ENCODE results near the gene SP2.

Gene SP2

DNA sequence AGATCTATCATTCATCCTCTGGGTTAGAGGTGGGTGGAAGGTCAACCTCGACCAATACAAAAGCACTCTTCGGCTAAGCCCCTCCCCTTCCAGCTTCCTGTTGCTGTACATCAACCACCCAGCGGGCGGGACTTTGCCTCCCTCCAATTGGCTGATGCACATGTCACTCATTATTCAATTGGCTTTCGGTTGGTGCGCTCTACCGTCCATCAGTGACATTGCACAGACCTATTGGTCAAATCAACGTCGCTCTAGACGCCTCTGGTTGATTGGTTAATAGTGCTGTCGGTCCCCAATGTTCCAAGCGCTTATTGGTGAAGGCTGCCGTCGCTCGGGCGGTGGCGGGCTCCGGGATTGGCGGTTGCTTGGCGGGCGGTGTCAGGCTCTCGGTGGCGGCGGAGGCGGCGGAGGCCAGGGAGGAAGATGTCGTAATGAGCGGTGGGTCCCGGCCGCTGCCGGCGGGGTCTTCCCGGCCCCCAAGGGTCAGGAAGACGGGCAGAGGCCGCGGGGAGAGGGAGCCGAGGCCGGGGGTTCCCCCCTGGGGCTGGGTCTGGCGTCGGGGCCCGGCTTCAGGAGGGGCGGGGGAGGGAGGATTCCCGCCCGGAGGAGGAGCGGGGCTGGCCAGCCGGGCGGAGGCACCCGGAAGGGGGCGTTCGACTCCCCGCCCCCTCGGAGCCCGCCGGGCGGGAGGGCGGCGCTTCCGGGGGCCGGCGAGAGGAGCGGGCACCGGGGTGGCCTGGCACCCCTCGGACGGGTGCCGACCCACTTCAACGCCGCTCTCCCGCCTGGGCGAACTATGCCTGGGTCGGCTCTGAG, at the start of gene SP2:
Gene SP2, plus strand, starts transcription at position 381 of the 816 bp plus-strand sequence. Its CDS starts 51 bp downstream, at position 432.
- Histone ChIP-seq H3K4me1 (ENCODE audit: control insufficient read depth, insufficient read depth, low read length) (peaks cover 12% of the 10 kb centered on the region), H3K4me3 (ENCODE audit: low read length) (peak within 1 kb of the TSS; percentile 97), H3K27ac (ENCODE audit: low read depth, low read length) (peak within 1 kb of the TSS; percentile 98), H3K9ac (ENCODE audit: low read length) (peak within 1 kb of the TSS; percentile 96), H3K36me3 (ENCODE audit: control insufficient read depth, insufficient read depth, low read length) (no peaks in the 10 kb centered on the region), H3K27me3 (ENCODE audit: control insufficient read depth, insufficient read depth, low read length) (no peaks in the 10 kb centered on the region)

DNA sequence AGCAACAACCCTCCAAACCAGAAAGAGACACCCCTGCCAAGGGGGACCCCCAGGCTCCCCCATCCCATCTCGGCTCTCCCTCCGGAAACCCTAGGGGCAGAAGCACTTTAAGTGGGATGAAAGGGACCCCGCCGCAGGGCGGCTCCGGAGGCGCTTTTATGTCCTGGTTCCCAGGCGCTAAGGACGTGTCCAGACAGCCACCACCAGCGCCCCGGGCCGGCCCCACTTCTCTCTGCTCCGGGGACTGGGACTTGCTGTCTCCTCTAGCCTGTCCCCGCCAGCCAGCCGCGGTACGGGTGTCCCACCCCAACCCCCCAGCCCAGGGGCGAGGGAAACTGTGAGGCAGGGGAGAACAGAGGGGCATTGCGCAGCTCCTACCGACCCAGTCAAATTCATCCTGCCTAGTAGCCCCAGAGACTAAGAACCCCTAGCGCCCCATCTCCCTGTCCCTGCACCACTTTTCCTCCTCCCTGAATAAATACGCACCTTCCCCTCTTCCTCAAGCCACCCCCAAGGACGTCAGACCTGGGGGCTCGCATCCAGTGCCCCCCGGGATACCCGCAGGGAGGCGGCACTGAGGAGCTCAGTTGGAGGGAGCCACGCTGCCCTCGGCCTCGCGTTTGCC, 49.2 kb upstream of the SP2 start:
- no peaks in the 10 kb centered on the region for H3K36me3 ChIP-seq (ENCODE audit: control insufficient read depth, insufficient read depth, low read length)
- H3K27ac ChIP-seq (ENCODE audit: low read depth, low read length): no peak overlapping the region
- H3K9ac ChIP-seq (ENCODE audit: low read length): no peak overlapping the region
- H3K4me1 ChIP-seq (ENCODE audit: control insufficient read depth, insufficient read depth, low read length): no peaks in the 10 kb centered on the region
- H3K27me3 ChIP-seq (ENCODE audit: control insufficient read depth, insufficient read depth, low read length): peaks cover 20% of the 10 kb centered on the region
- no peak overlapping the region for H3K4me3 ChIP-seq (ENCODE audit: low read length)

DNA sequence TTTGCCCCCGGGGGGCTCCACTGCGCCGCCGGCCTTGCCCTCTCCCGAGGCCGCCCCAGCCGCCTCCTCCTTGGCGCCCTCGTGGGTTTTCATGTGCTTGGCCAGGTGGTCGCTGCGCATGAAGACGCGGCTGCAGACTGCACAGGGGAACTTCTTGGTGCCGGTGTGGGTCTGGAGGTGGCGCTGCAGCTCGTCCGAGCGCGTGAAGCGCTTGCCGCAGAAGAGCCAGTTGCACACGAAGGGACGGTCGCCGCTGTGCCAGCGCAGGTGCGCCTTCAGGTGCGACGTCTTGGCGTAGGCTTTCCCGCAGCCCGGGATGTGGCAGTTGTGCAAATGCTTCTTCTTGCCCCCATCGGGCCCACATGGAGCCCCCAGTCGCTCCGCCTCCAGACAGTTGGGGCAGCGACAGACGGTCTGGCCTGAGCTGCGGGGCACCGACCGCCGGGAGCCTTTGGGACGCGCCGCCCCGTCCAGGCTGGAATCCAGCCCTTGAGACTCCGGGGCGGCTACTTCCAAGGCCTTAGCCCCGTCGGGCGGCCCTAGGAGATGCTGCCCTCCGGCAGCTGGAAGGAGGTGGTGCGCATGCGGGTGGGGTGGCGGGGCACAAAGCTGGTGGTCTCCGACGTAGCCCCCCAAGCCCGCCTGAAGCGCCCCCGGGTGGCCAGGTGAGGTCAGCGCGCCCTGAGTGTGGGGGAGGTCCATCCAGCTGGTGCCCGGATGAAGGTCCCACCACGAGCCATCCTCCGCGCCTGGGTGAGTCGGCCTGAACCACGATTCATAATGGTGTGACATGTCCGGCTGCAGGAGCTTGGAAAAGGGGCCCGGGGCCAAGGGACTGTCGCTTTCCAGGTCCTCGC, 48.5 kb upstream of the SP2 start:
- no peak overlapping the region for H3K27ac ChIP-seq (ENCODE audit: low read depth, low read length)
- H3K4me3 ChIP-seq (ENCODE audit: low read length): no peak overlapping the region
- H3K27me3 ChIP-seq (ENCODE audit: control insufficient read depth, insufficient read depth, low read length): peaks cover 27% of the 10 kb centered on the region
- no peaks in the 10 kb centered on the region for H3K4me1 ChIP-seq (ENCODE audit: control insufficient read depth, insufficient read depth, low read length)
- H3K36me3 ChIP-seq (ENCODE audit: control insufficient read depth, insufficient read depth, low read length): no peaks in the 10 kb centered on the region
- H3K9ac ChIP-seq (ENCODE audit: low read length): no peak overlapping the region

DNA sequence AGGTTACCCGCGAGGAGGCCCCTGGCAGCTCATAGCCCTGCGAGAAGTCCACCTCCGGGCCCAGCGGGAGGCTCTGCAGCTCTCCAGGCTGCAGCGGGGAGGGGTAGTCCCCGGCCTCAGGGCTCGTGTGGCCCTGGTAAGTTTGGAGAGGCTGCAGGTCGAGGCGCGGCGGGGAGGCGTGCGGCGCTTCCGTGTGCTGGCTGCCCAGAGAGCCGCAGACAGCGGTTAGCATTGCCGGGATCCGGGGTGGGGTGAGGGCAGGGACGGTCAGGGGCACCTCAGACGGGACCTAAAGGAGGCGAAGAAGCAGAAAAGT, 47.9 kb upstream of the SP2 start:
- no peak overlapping the region for H3K4me3 ChIP-seq (ENCODE audit: low read length)
- no peak overlapping the region for H3K9ac ChIP-seq (ENCODE audit: low read length)
- H3K27me3 ChIP-seq (ENCODE audit: control insufficient read depth, insufficient read depth, low read length): peaks cover 28% of the 10 kb centered on the region
- H3K4me1 ChIP-seq (ENCODE audit: control insufficient read depth, insufficient read depth, low read length): no peaks in the 10 kb centered on the region
- no peak overlapping the region for H3K27ac ChIP-seq (ENCODE audit: low read depth, low read length)
- no peaks in the 10 kb centered on the region for H3K36me3 ChIP-seq (ENCODE audit: control insufficient read depth, insufficient read depth, low read length)

DNA sequence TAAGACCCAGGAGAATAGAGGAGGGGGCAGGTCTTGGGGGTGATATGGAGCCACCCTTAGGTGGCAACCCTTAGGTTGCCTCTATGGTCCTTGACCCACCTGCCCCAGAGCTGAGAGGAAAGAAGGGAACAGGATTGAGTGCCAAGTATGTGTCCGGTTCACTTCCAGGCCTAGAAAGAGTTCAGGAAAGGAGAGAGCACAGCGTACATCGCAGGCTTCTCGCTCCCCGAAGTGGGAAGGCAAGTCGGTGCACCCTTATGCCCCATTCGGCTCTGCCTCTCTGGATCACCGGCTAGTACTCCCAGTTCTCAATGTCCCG, 45.7 kb upstream of the SP2 start:
- Histone ChIP-seq H3K9ac (ENCODE audit: low read length) (no peak overlapping the region), H3K36me3 (ENCODE audit: control insufficient read depth, insufficient read depth, low read length) (no peaks in the 10 kb centered on the region), H3K27me3 (ENCODE audit: control insufficient read depth, insufficient read depth, low read length) (peaks cover 38% of the 10 kb centered on the region), H3K27ac (ENCODE audit: low read depth, low read length) (no peak overlapping the region), H3K4me1 (ENCODE audit: control insufficient read depth, insufficient read depth, low read length) (no peaks in the 10 kb centered on the region), H3K4me3 (ENCODE audit: low read length) (peak overlapping the region; percentile 49)

DNA sequence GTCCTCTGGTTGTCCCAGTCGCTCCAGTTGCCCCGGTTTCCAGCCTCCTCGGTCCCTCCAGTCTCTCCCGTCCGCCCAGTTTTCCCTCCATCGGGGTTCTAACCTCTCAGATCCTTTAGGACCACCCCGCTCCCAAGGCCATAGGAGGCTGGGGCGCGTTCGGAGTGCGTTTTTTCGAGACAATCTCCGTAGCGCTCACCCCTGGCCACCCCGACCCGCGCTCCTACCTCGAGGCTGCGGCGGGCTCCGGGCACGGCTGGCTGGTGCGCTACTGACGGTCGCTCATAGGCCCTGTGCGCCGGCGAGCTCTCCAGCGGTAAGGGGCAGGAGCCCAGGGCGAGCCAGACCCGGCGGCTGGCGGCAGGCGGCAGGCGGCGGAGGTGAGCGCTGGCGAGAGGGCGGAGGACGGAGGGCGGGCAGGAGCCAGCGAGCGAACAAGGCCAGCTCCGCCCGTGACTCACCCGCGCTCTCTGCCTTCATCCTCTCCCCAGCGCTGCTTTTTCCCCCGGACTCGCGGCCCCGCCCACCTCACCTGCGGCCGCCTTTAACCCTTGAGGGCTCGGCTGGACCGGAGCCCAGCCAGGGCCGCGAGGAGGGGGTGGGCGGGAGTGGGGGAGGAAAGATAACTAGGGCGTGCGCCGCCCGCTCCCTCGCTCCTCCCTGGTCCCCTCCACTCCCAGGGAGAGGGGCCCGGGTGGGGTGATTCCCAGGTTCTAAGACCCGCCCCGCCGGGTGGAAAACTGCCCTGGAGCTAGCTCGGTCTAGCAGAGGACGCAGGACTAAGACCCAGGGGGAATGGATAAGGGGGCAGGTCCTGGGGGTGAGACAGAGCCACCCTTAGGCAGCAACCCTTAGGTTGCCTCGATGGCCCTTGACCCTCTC, 45.1 kb upstream of the SP2 start, which contains the start of gene SP6:
Gene SP6, minus strand, starts transcription at position 472 of the 882 bp plus-strand sequence. CDS start 2,734 bp downstream, outside the sequence.
- H3K27ac ChIP-seq (ENCODE audit: low read depth, low read length): no peak within 1 kb of the TSS
- H3K9ac ChIP-seq (ENCODE audit: low read length): no peak within 1 kb of the TSS
- H3K4me3 ChIP-seq (ENCODE audit: low read length): peak within 1 kb of the TSS; percentile 49
- H3K4me1 ChIP-seq (ENCODE audit: control insufficient read depth, insufficient read depth, low read length): no peaks in the 10 kb centered on the region
- peaks cover 41% of the 10 kb centered on the region for H3K27me3 ChIP-seq (ENCODE audit: control insufficient read depth, insufficient read depth, low read length)
- no peaks in the 10 kb centered on the region for H3K36me3 ChIP-seq (ENCODE audit: control insufficient read depth, insufficient read depth, low read length)

DNA sequence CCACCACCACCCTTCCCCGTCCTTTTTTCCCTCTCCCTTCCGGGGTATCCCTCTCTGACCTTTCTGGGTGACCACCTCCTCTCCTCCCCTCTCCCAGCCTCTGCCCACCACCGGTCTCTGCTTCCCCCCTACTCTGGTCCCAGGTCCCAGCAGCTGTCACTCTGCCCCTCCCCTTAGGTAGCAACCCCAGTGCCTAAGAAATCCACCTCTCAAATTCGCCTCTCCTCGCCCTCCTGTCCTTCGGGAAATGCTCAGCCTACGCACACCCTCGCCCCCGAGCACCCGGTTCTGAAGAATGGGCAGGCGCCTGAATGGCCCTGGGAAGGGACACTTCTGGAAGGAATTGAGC, 44.3 kb upstream of the SP2 start:
- no peak overlapping the region for H3K27ac ChIP-seq (ENCODE audit: low read depth, low read length)
- H3K4me3 ChIP-seq (ENCODE audit: low read length): no peak overlapping the region
- H3K36me3 ChIP-seq (ENCODE audit: control insufficient read depth, insufficient read depth, low read length): no peaks in the 10 kb centered on the region
- peaks cover 43% of the 10 kb centered on the region for H3K27me3 ChIP-seq (ENCODE audit: control insufficient read depth, insufficient read depth, low read length)
- H3K9ac ChIP-seq (ENCODE audit: low read length): no peak overlapping the region
- H3K4me1 ChIP-seq (ENCODE audit: control insufficient read depth, insufficient read depth, low read length): no peaks in the 10 kb centered on the region

DNA sequence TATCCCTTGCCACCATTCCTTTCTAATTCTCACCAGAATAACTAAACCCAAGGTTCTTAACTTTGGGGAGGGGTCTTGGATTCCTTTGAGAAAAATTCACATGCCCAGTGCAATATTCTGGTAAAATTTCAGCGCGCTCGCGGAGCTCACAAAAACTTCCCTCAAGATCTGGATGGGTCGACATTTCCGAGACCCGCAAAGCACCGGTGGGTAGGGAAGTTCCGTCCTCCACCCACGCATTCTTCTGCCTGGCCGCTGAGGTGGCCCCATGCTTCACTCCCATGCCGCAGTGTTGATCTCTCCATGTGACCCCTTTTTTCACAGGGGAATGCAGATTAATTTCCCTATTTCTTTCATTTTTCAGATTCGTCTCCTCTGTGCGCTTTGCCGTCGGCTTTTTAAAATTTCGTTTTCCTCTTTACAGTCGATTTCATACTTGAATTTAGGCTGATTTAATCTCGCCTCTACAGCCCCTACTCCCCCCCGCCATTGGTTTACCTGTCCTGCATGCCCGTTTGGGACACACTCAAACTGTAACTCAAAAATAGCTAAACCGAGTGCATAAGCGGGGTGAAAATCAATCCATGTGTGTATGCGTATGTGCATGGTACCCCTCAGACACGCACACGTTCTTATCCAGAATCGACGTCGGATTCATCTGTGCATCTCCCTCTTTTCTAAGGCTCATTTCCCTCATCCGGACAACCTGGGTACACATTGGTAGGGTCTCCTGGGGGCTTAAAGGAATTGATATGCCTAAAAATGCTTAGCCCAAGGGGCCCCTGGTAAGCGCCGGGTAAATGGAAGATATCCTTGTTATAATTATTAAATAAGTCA, 43.7 kb upstream of the SP2 start:
- Histone ChIP-seq H3K36me3 (ENCODE audit: control insufficient read depth, insufficient read depth, low read length) (no peaks in the 10 kb centered on the region), H3K27ac (ENCODE audit: low read depth, low read length) (no peak overlapping the region), H3K9ac (ENCODE audit: low read length) (no peak overlapping the region), H3K4me1 (ENCODE audit: control insufficient read depth, insufficient read depth, low read length) (no peaks in the 10 kb centered on the region), H3K4me3 (ENCODE audit: low read length) (no peak overlapping the region), H3K27me3 (ENCODE audit: control insufficient read depth, insufficient read depth, low read length) (peaks cover 41% of the 10 kb centered on the region)

DNA sequence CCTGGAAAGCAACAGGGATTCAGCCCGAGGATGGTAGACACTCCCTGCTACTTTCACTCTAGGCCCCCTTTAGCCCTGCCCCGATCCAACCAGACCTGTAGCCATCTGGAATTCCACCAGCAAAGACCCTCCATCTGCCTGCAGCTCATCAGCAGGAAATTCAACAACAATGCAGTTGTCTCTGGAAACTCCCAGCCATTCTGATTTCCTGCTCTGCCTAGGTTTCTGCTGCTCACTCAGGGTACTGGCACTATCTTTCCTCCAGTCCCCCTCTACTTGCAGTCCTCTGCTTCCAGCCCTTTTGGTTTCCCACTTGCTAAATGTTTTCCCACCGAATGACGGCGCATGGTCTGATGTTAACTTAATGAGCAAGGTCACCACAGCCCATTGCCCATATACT, 42.4 kb upstream of the SP2 start:
- no peaks in the 10 kb centered on the region for H3K36me3 ChIP-seq (ENCODE audit: control insufficient read depth, insufficient read depth, low read length)
- no peak overlapping the region for H3K4me3 ChIP-seq (ENCODE audit: low read length)
- H3K27ac ChIP-seq (ENCODE audit: low read depth, low read length): no peak overlapping the region
- H3K27me3 ChIP-seq (ENCODE audit: control insufficient read depth, insufficient read depth, low read length): peaks cover 36% of the 10 kb centered on the region
- no peak overlapping the region for H3K9ac ChIP-seq (ENCODE audit: low read length)
- H3K4me1 ChIP-seq (ENCODE audit: control insufficient read depth, insufficient read depth, low read length): no peaks in the 10 kb centered on the region

DNA sequence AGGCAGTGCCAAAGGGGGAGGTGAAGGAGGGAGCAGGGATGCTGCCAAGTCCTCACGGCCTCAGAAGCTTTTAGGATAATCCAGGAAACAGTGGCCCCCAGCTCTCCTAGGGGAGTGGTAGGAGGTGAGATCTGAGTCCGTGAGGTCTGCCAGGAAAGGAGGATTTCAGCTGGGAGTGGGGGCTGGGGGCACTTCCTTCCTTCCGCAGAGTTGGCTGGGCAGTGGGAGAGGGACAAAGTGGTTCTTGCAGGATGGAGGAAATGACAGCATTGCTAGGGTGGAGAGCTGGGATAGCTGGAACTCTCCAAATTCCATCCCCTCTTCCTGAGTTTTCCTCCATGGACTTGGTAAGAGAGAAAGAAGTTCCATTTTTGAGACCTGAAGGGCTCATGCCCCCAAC, 40.3 kb upstream of the SP2 start:
- H3K27ac ChIP-seq (ENCODE audit: low read depth, low read length): no peak overlapping the region
- no peaks in the 10 kb centered on the region for H3K4me1 ChIP-seq (ENCODE audit: control insufficient read depth, insufficient read depth, low read length)
- H3K36me3 ChIP-seq (ENCODE audit: control insufficient read depth, insufficient read depth, low read length): no peaks in the 10 kb centered on the region
- H3K4me3 ChIP-seq (ENCODE audit: low read length): no peak overlapping the region
- H3K27me3 ChIP-seq (ENCODE audit: control insufficient read depth, insufficient read depth, low read length): peaks cover 31% of the 10 kb centered on the region
- no peak overlapping the region for H3K9ac ChIP-seq (ENCODE audit: low read length)

DNA sequence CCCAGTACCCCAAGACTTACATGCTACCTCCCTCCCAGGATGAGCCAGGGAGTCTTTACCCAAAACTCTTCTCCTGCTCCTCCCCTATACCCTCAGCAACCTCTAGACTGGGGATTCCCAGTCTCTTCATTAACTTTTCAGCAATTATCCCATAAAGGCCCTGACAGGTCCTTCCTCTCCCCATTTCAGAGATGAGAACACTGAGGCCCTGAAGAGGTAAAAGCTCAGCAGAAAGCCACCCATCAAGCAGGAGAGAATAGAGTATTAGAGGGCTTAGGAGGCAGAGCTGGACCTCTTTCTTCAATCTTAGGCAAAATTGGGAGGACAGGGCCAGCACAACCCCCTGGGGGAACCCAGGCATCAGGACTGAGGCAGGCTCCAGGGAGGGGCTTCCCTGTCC, 39.2 kb upstream of the SP2 start:
- Histone ChIP-seq H3K4me3 (ENCODE audit: low read length) (no peak overlapping the region), H3K27ac (ENCODE audit: low read depth, low read length) (no peak overlapping the region), H3K36me3 (ENCODE audit: control insufficient read depth, insufficient read depth, low read length) (no peaks in the 10 kb centered on the region), H3K27me3 (ENCODE audit: control insufficient read depth, insufficient read depth, low read length) (peaks cover 28% of the 10 kb centered on the region), H3K9ac (ENCODE audit: low read length) (no peak overlapping the region), H3K4me1 (ENCODE audit: control insufficient read depth, insufficient read depth, low read length) (no peaks in the 10 kb centered on the region)
